Measurements from ENCODE around the gene RAD51B. TPM values are rescaled to one million over a fixed set of nuclear protein-coding genes. Genes with fewer than 3 reads are reported as not detected.

Gene RAD51B
- total and polyA plus RNA-seq, 2 of the 13 experiments (the other 11 are each of a cell fraction or from before 2014, with no cell fraction given): 7.0 to 9.5 TPM

DNA sequence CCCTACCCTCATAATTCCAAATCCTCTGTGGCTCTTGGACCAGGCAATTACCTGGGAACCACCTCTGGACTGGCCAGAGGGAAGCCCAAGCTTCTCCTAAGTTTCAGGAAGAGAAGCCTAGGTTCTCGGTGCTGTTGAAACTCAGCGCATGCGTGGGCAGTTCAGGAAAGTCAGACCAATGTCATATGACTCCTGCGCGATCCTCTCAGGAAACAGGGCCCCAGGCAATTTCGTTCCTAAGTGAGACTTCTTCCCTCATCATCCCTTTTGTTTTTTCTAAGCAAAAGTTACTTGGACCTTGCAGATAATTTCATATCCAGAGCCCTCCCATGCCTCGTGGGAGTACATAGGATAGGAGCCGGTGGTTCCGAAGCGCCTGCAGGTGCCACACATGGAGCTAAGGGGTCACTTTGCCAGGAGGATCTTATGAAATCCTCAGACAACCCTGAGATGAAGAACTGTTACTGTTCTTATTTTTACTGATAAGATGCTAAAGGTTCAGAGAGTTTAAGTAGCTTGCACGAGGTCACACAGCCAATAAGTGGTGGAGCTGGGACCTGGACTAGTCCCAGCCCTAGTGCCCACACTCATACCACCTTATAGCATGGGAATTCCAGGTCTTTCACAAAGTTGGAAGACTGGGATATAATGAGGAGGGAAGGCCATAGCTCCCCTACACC is 805.1 kb downstream of the RAD51B start (continued):
- TF ChIP-seq, protein P1, sequence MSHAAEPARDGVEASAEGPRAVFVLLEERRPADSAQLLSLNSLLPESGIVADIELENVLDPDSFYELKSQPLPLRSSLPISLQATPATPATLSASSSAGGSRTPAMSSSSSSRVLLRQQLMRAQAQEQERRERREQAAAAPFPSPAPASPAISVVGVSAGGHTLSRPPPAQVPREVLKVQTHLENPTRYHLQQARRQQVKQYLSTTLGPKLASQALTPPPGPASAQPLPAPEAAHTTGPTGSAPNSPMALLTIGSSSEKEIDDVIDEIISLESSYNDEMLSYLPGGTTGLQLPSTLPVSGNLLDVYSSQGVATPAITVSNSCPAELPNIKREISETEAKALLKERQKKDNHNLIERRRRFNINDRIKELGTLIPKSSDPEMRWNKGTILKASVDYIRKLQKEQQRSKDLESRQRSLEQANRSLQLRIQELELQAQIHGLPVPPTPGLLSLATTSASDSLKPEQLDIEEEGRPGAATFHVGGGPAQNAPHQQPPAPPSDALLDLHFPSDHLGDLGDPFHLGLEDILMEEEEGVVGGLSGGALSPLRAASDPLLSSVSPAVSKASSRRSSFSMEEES (CRISPR knock-in tag; IDR thresholded peaks at IDR 0.05): no peak
- no peak for TF ChIP-seq HMG20B (CRISPR knock-in tag; conservative IDR thresholded peaks at IDR 0.05)

- DNase-seq (ENCODE audit: low spot score) (no peak), ATAC-seq (no peak), FAIRE-seq (no peak)
- intact Hi-C loops (cut with micrococcal nuclease; ENCODE audit: unreplicated experiment) (no loop called here), in situ Hi-C loops (cut with HindIII; ENCODE audit: extremely low pct_ligation_motif_present, low pct_unique_long_range_greater_than_20kb) (no loop called here)
- no peak overlapping the region for H2AFZ ChIP-seq (ENCODE audit: low read length)
- WGBS (ENCODE audit: low lambda C conversion rate): 48% methylated on average over 6 of the region's 7 CpGs
- no peak overlapping the region for H3K9ac ChIP-seq (ENCODE audit: insufficient read depth, low read depth, low read length)
- no peaks in the 10 kb centered on the region for H3K9me3 ChIP-seq (ENCODE audit: low read length)
- H3K4me1 ChIP-seq (ENCODE audit: insufficient read depth, low read length): peaks cover 64% of the 10 kb centered on the region
- no TSS peak for BruUV-seq (replicated peaks)
- ChIA-PET CTCF (ENCODE audit: low intra/inter-chr PET ratio, low total read pairs) (no interaction called here), POLR2A (no interaction called here)
- H3K27me3 ChIP-seq (ENCODE audit: control insufficient read depth in 1 of 2, insufficient read depth in 2 of 2, low read length in 2 of 2): no peaks in the 10 kb centered on the region
- H3K79me2 ChIP-seq (ENCODE audit: insufficient read depth, low read length): no peaks in the 10 kb centered on the region
- no peak overlapping the region for H3K27ac ChIP-seq (ENCODE audit: extremely low read length, insufficient read depth, low read length)
- H3K36me3 ChIP-seq (replicated peaks in 1 of 2; ENCODE audit: control insufficient read depth in 1 of 2, insufficient read depth in 2 of 2, low read length in 2 of 2): no peaks in the 10 kb centered on the region
- H3K4me2 ChIP-seq (ENCODE audit: low read depth, low read length): no peak overlapping the region
- no peaks in the 10 kb centered on the region for H4K20me1 ChIP-seq (ENCODE audit: insufficient read depth, low read length)
- no peak overlapping the region for H3K4me3 ChIP-seq (replicated peaks in 1 of 3; ENCODE audit: insufficient read depth in 1 of 3, low read depth in 2 of 3, low read length in 3 of 3)
- TF ChIP-seq PCBP1 (IDR thresholded peaks at IDR 0.05; ENCODE audit: borderline replicate concordance, low read depth, low read length) (no peak), ZNF652 (CRISPR knock-in tag; IDR thresholded peaks at IDR 0.05; ENCODE audit: borderline replicate concordance, low read depth) (no peak), NFE2L2 (IDR thresholded peaks at IDR 0.05; ENCODE audit: low read length) (no peak), JDP2 (CRISPR knock-in tag; IDR thresholded peaks at IDR 0.05; ENCODE audit: borderline replicate concordance) (no peak), PHF8 (CRISPR knock-in tag; IDR thresholded peaks at IDR 0.05) (no peak), HES4 (CRISPR knock-in tag; IDR thresholded peaks at IDR 0.05; ENCODE audit: borderline replicate concordance) (no peak), HDAC6 (IDR thresholded peaks at IDR 0.05; ENCODE audit: low read depth, low read length) (no peak), MAFK (conservative IDR thresholded peaks at IDR 0.05 in 1 of 2, IDR thresholded peaks at IDR 0.05 in 1 of 2; ENCODE audit: low read length in 2 of 2) (no peak), THAP11 (CRISPR knock-in tag; IDR thresholded peaks at IDR 0.05) (no peak), ZFP82 (CRISPR knock-in tag; IDR thresholded peaks at IDR 0.05; ENCODE audit: borderline replicate concordance) (no peak), ZNF382 (CRISPR knock-in tag; IDR thresholded peaks at IDR 0.05; ENCODE audit: borderline replicate concordance) (no peak)
- TF ChIP-seq, protein P2, sequence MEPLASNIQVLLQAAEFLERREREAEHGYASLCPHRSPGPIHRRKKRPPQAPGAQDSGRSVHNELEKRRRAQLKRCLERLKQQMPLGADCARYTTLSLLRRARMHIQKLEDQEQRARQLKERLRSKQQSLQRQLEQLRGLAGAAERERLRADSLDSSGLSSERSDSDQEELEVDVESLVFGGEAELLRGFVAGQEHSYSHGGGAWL (CRISPR knock-in tag; IDR thresholded peaks at IDR 0.05): no peak
- TF ChIP-seq, protein P3, sequence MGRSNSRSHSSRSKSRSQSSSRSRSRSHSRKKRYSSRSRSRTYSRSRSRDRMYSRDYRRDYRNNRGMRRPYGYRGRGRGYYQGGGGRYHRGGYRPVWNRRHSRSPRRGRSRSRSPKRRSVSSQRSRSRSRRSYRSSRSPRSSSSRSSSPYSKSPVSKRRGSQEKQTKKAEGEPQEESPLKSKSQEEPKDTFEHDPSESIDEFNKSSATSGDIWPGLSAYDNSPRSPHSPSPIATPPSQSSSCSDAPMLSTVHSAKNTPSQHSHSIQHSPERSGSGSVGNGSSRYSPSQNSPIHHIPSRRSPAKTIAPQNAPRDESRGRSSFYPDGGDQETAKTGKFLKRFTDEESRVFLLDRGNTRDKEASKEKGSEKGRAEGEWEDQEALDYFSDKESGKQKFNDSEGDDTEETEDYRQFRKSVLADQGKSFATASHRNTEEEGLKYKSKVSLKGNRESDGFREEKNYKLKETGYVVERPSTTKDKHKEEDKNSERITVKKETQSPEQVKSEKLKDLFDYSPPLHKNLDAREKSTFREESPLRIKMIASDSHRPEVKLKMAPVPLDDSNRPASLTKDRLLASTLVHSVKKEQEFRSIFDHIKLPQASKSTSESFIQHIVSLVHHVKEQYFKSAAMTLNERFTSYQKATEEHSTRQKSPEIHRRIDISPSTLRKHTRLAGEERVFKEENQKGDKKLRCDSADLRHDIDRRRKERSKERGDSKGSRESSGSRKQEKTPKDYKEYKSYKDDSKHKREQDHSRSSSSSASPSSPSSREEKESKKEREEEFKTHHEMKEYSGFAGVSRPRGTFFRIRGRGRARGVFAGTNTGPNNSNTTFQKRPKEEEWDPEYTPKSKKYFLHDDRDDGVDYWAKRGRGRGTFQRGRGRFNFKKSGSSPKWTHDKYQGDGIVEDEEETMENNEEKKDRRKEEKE (IDR thresholded peaks at IDR 0.05): no peak
- TF ChIP-seq, protein P4, sequence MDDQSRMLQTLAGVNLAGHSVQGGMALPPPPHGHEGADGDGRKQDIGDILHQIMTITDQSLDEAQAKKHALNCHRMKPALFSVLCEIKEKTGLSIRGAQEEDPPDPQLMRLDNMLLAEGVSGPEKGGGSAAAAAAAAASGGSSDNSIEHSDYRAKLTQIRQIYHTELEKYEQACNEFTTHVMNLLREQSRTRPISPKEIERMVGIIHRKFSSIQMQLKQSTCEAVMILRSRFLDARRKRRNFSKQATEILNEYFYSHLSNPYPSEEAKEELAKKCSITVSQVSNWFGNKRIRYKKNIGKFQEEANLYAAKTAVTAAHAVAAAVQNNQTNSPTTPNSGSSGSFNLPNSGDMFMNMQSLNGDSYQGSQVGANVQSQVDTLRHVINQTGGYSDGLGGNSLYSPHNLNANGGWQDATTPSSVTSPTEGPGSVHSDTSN (CRISPR knock-in tag; IDR thresholded peaks at IDR 0.05; ENCODE audit: borderline replicate concordance): no peak
Observed at GRCh38 chr14:68625366-68626090, 805.9 kb downstream of the RAD51B start.

Measured in HepG2 (cell line).